NCI-H1436 treated with DMSO at 0.1 percent for 48 hours (cell line): ENCODE results near the gene RBMS1.

ENCODE experiments used
- DNase-seq: peaks from one replicate; lab custom pipeline; 2025; lab: John Stamatoyannopoulos, UW

The RBMS1 gene

GRCh38 chr2:160493227-160494028 is at the start of gene RBMS1:
Gene RBMS1, minus strand, starts transcription at chr2:160493807. Its CDS starts 444 bp downstream, at chr2:160493363.
- DNase-seq, result no peak

GRCh38 chr2:160541745-160542144 is 48.1 kb upstream of the RBMS1 start:
- no peak for DNase-seq

- DNase-seq, result no peak
Observed at GRCh38 chr2:160538559-160539355, 45.1 kb upstream of the RBMS1 start.

- DNase-seq, result no peak
Observed at GRCh38 chr2:160538115-160538514, 44.5 kb upstream of the RBMS1 start.

GRCh38 chr2:160534996-160535395 is 41.4 kb upstream of the RBMS1 start:
- no peak for DNase-seq

- no peak for DNase-seq
Observed at GRCh38 chr2:160534249-160534648, 40.6 kb upstream of the RBMS1 start.

- DNase-seq, result no peak
Observed at GRCh38 chr2:160533482-160533881, 39.9 kb upstream of the RBMS1 start.

- no peak for DNase-seq
Observed at GRCh38 chr2:160532388-160532787, 38.8 kb upstream of the RBMS1 start.

- no peak for DNase-seq
Observed at GRCh38 chr2:160522951-160523710, 29.5 kb upstream of the RBMS1 start.

GRCh38 chr2:160517731-160518130 is 24.1 kb upstream of the RBMS1 start:
- DNase-seq, result no peak

- no peak for DNase-seq
Observed at GRCh38 chr2:160516547-160517365, 23.1 kb upstream of the RBMS1 start.

- no peak for DNase-seq
Observed at GRCh38 chr2:160515120-160515519, 21.5 kb upstream of the RBMS1 start.

GRCh38 chr2:160513120-160513519 is 19.5 kb upstream of the RBMS1 start:
- no peak for DNase-seq

GRCh38 chr2:160512491-160512890 is 18.9 kb upstream of the RBMS1 start:
- no peak for DNase-seq

- DNase-seq, result no peak
Observed at GRCh38 chr2:160510617-160511016, 17.0 kb upstream of the RBMS1 start.

GRCh38 chr2:160509016-160509415 is 15.4 kb upstream of the RBMS1 start:
- DNase-seq, result no peak

- no peak for DNase-seq
Observed at GRCh38 chr2:160507464-160507863, 13.9 kb upstream of the RBMS1 start.

GRCh38 chr2:160507046-160507407 is 13.4 kb upstream of the RBMS1 start:
- DNase-seq, result no peak

GRCh38 chr2:160506371-160507045 is 12.9 kb upstream of the RBMS1 start:
- DNase-seq, result no peak

- no peak for DNase-seq
Observed at GRCh38 chr2:160505256-160505655, 11.6 kb upstream of the RBMS1 start.

GRCh38 chr2:160502478-160502877 is 8.9 kb upstream of the RBMS1 start:
- DNase-seq, result no peak
